HG02571 (cell line): ENCODE measurements around the gene RABEP2.
"Not testable (repeated sequence)": the region's sequence is repeated elsewhere in the genome, so short reads cannot be mapped to it uniquely, and the experiment has no call there.

Experiments used
- ATAC-seq: cut with Tn5 transposase; IDR thresholded peaks from one replicate; pipeline ENCODE4 v1.9.1; 2021; ENCODE audit warnings: mild to moderate bottlenecking, moderate library complexity; ENCODE audit not compliant: unreplicated experiment

The RABEP2 gene

DNA sequence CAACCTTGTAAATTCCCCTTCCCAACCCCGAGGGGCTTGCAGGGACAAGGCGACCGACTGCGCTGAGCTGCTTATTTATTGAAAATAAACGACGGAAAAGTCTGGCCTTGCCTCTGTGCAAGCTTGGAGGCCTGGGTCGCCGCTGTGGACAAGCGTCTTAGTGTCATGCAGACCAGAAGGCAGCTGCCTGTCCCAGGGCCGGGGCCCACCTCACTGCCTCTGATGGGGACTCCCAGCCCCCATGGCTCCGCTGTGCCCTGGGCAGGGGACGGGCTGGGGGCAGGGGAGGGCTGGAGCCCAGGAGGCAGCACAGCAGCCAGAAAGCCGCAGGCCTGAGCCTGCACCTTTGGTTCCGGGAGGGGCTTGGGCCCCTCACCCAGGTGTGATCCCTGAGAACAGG lies 20.7 kb downstream of the RABEP2 start:
- no peak for ATAC-seq

DNA sequence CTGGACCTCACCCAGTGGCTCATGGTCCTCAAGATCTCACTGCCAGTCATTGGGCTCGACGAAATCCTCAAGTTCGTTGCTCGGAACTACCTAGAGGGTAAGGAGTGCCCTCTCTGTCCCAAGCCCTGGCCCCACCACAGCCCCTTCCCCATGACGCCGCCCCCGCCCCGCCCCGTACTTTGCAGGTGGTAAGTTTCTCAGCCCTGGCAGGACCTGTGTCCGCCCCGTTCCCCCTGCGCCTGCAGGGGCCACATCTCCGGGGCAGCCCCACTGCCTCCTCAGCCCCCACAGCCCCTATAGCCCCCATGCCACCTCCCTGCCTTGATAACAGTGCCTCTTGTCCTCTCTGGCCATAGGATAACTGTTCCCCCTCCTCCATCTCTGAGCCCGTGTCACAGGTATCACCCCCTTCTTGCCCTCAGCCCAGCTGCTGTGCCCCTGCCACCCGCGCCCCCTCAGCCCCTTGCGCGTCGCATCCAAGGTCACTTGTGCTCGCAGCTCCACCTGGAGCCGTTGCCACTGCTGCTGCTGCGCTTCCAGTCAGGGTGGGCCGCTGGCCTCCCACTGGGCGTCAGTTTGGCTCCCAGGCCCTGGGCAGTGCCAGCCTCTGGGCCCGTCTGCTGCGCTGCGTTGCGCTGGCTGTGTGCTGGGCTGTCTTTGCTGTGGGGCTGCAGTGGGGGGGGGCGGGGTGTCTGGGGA lies 21.5 kb downstream of the RABEP2 start:
- no peak for ATAC-seq

DNA sequence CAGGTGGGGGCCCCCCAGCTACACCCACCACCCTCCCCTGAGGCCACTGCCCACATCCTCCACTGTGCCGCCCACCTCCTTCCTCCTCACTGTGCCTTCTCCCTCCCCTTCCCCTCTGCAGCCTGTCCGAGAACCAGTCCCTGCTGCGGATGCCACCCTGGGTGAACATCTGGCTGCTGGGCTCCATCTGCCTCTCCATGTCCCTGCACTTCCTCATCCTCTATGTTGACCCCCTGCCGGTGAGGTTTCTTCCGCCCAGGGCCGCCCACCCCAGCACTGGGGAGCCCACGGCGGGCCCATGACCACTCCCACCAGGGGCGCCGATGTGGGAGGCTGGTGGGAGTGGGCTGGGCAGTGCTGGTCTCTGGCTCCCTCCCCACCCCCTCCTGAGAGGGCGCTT lies 22.1 kb downstream of the RABEP2 start:
- ATAC-seq = no peak

DNA sequence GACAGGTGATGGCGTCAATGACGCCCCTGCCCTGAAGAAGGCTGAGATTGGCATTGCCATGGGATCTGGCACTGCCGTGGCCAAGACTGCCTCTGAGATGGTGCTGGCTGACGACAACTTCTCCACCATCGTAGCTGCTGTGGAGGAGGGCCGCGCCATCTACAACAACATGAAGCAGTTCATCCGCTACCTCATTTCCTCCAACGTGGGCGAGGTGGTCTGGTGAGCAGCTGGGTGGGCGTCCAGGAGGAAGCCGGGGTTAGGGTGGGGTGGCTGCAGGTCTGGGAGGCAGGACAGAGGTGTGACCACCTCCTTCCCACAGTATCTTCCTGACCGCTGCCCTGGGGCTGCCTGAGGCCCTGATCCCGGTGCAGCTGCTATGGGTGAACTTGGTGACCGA lies 23.2 kb downstream of the RABEP2 start:
- no peak for ATAC-seq

DNA sequence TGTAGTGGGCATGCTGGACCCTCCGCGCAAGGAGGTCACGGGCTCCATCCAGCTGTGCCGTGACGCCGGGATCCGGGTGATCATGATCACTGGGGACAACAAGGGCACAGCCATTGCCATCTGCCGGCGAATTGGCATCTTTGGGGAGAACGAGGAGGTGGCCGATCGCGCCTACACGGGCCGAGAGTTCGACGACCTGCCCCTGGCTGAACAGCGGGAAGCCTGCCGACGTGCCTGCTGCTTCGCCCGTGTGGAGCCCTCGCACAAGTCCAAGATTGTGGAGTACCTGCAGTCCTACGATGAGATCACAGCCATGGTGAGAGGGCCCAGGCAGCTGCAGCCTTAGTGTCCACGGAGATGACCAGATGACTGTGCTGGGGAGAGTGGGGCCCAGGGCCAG lies 24.4 kb downstream of the RABEP2 start:
- ATAC-seq = no peak

DNA sequence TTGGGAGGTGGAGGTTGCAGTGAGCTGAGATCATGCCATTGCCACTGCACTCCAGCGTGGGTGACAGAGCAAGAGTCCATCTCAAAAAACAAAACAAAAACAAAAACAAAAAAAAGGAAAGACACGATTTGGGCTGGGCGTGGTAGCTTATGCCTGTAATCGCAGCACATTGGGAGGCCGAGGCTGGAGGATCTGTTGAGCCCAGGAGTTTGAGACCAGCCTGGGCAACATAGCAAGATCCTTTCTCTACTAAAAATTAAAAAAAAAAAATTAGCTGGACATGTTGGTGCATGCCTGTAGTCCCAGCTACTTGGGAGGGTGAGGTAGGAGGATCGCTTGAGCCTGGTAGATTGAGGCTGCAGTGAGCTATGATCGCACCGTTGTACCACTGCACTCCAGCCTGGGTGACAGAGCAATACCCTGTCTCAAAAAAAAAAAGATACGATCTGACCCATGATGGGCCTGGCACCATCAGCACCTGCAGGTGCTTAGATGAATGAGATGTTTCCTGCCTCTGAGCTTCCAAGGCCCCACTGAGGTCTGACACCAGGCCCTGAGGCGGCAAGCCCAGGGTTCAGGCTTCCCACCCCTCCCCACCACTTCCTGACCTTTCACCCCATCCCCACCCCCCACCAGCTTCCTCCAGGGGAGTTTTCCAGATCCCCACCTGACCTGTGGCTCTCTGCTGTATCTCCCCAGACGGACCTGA lies 25.0 kb downstream of the RABEP2 start:
- no peak for ATAC-seq

DNA sequence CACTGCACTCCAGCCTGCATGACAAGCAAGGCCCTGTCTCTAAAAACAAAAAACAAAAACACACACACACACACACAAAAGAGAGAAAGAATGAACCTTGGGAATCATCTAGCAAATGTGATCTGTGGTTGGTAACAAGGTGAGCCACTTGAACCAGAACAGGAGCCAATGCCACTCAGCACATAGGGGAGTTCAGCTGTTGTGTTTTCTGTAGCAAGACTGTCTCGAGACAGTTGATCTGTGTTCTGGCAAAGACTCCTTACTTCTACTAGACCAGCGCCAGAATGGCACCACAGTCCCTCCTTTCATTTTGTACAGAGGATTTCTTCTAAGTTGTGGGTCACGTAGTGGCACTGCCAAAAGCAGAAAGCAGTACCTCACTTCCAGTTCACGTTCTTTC lies 26.1 kb downstream of the RABEP2 start:
- ATAC-seq = no peak

DNA sequence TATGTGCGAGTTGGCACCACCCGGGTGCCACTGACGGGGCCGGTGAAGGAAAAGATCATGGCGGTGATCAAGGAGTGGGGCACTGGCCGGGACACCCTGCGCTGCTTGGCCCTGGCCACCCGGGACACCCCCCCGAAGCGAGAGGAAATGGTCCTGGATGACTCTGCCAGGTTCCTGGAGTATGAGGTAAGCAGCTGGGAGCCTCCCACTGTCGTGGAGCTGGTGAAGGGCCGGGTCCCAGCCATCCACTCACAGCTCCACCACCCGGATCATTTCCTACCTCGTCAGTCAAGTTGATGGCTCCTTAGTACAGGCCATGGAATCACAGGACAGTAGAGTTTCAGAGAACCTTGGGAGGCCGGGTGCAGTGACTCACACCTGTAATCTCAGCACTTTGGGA lies 26.8 kb downstream of the RABEP2 start:
- no peak for ATAC-seq

DNA sequence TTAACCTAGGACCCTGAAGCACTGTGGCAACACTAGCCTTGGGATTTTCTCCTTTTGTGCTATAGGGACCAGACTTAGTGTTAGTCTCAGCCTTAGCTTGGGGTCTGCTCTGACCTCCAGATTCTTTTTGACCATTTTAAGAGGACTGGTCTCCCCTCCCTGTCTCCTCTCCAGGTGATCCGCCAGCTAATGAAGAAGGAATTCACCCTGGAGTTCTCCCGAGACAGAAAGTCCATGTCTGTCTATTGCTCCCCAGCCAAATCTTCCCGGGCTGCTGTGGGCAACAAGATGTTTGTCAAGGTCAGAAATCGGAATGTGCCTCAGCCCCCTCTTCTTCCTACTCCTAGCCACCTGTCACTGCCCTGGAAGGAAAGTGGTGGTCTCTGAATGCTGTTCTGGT lies 27.2 kb downstream of the RABEP2 start:
- no peak for ATAC-seq

DNA sequence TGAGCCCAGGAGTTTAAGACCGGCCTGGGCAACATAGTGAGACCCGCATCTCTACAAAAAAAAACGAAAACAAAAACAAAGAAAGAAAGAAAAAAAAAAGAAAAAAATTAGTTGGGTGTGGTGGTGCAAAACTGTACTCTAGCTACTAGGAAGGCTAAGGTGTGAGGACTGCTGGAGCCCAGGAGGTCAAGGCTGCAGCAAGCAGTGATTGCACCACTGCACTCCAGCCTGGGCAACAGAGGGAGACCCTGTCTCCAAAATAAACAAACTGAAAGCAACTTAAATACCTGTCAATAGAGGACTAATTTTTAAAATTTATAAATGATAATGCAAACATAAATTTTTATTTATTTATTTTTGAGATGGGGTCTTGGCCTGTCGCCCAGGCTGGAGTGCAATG lies 29.4 kb downstream of the RABEP2 start:
- ATAC-seq = no peak

DNA sequence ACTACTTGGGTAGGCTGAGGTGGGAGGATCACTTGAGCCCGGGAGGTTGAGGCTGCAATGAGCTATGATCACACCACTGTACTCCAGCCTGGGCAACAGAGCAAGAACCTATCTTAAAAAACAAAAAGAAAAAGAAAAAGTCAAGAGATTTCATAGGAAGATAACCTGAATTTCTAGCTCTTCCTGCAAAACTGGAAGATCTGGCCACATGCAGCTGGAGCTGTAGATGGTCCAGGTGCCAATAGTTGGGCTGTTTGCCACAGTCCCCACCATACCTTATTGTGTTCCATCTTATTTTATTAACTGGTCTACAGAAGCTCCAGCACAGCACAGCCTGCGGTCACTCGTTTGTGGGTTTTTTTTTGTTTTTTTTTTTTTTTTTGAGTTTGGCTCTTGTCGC lies 31.7 kb downstream of the RABEP2 start:
- ATAC-seq = no peak

DNA sequence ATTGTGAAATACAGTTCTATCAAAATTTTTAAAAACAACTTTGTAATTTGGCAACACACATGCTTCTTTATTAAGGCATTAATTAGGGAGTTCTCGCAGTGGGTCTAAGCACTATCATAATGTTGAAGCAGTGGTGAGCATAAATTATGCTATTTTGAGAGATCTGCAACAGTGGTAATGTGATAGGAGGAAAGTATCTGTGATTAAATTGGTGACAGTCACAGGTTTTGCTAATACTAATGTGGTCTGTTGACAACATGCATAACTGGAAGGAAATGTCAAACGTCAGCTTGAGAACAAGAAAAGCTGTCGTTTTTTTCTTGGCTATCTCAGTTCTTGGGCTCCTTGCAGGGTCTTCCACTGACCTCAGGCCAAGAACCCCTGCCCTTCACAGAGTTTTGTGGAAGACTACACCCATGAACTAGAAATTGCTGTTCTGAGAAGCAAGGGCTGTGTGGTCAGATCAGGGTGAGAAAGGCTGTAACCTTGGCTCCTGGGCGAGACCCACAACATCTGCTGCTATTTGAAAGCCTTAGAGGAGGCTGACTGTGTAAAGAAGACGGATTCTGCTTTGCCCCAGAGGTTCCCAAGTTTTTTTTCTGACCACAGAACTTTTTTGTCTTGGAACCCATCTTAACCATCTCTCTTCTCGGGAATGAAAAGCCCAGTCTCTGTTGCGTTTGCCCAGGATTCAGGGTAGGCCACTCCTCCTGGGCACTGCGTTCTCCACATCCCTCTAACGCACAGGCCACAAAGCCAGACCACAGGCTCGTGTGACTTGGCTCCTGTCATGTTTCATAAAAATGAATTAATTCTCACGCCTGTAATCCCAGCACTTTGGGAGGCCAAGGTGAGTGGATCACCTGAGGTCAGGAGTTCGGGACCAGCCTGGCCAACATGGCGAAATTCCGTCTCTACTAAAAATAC lies 32.8 kb downstream of the RABEP2 start:
- no peak for ATAC-seq

DNA sequence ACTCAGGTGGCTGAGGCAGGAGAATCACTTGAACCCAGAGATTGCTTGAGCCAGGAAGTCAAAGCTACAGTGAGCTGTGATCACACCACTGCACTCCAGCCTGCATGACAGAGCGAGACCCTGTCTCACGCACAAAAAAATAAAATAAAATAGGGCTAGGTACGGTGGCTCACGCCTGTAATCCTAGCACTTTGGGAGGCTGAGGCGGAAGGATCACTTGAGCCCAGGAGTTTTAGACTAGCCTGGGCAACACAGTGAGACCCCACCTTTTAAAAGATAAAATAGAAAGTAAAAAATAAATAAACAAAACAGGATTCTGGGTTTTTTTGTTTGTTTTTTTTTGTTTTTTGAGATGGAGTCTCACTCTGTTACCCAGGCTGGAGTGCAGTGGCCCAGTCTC lies 34.7 kb downstream of the RABEP2 start:
- not testable (repeated sequence) for ATAC-seq

DNA sequence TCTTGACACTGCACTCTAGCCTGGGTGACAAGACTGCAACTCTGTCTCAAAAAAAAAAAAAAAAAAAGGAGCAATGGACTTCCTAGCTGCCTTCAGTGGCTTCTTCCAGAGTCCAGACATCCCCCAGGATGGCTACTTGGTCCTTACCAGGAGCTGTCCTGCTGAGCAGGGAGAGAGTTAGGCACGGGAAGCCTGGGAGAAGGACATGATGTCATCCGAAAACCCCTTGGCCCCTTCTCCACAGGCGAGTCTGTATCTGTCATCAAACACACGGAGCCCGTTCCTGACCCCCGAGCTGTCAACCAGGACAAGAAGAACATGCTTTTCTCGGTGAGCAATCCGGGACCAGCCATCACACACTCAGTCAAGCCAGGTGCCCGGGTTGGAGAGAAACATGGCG lies 38.1 kb downstream of the RABEP2 start:
- no peak for ATAC-seq

DNA sequence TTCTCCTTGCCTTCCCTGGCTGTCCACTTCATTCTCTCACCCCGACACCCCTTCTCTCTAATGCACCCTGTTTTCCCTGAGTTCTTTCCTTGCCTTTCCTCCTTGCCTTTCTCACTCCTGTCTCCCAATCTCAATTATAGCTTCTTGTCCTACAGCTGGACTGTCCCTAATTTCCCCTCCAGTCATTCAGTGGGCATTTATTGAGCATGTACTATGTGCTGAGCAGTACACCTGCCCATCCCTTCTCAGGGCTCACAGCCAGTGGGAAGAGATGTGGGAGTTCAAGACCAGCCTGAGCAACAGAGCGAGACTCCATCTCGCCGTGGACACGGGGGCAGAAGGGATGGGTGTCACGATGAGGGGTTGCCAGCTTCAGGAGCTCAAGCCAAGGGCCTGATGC lies 41.0 kb downstream of the RABEP2 start:
- ATAC-seq = no peak

DNA sequence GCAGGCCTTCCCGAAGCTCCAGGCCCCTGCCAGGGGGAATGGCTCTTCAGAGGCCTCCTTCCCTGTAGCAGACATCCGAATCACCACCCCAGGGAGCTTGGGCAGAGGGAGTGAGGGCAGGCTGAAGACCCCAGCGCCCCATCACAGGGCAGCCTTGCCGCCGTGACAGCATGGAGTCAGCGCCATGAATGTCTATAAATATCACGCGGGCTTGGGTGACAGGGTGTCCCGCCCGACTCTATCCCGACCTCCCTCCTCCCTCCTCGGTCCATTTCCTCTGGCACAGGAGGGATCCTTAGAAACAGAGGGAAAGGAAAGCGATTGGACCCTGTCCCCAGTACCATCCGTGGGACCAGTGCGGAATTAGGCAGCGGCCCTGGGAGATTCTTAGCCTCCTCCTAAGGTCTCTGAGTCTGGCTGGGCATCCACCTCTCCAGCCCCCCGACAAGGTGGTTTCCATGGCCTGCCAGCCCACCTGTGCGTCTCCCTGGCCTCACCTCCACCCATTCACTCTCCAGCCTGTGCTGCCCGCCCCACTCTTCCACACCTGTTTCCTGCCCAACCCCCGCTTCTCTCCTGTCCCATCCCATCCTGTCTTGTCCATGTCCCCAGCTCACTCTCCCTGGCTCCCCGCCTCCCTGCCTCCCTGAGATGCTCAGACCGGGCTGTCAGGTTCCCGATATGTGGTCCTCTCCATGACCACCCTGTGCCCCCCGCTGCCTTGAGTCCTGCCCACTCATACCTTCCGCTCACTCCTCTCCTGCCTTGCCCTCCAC lies 41.6 kb downstream of the RABEP2 start:
- ATAC-seq = no peak

DNA sequence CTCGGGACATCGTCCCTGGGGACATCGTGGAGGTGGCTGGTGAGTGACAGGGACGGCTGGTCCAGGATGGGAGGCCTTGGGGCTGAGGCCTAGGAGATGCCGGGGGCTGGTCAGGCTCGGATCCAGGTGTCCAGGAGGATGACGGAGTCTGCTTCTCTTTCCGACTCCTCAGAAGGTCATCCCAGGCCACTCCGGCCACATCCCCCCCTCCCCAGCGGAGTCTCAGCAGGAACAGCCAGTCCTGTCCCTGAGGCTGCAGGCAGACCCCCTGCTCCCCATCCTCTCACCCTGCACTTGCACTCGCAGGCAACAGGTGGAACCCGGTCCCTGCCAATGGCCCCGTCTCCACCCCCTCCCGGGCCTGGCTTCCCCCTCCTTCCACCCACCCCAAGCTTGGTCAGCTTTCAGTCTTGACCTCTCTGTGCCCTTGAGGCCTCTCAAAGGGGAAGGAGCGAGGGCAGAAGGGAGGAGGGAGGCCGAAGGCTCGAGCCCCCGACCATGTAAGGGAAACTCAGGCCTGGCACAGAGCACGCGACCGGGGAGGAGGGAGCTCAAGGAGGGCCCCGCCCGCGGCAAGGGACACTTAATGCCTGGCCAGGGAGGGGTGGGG lies 42.4 kb downstream of the RABEP2 start:
- no peak for ATAC-seq

DNA sequence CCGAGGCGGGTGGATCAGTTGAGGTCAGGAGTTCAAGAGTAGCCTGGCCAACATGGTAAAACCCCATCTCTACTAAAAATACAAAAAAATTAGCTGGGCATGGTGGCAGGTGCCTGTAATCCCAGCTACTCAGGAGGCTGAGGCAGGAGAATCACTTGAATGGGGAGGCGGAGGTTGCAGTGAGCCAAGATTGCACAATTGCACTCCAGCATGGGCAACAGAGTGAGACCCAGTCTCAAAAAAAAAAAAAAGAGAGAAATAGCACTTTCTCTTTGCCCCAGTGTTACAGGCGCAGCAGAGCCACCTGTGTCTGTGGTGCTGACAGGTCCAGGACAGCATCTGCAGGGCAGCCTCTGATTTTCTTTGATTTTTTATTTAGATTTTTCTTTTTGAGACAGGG lies 43.5 kb downstream of the RABEP2 start:
- ATAC-seq = not testable (repeated sequence)

DNA sequence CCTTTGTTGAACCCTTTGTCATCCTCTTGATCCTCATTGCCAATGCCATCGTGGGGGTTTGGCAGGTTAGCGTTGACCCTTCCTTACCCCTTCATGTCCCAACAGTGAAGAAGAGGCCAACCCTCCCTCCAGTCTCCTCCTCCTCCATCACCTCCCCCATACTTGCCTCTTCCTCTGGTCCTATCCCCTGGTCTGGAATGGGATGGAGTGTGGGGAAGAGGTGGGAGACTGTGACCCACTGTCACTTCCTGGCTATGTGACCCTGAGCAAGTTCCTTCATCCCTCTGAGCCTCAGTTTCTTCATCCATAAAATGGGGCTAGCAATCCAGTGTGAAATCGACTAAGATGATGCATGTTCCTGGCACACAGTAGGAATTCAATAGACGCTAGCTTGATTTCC lies 44.1 kb downstream of the RABEP2 start:
- ATAC-seq = no peak

DNA sequence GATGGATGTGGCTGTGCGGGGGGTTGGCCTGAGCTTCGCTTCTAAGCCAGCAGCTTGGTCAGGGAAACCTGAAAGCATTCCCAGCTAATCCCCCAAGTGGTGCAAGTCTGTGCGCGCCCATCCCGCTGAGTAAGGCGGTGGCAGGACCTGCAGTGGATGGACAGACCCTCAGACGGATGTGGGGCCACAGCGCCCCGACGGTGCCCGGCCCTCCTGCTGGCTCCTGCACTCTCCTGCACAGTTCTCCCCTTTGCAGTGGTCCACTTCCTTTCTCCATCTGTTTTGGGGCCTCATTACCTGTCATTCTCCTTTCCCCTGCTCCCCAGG lies 44.5 kb downstream of the RABEP2 start:
- no peak for ATAC-seq
